ENCODE results near the gene TMEM242. TPM values are rescaled to one million over a fixed set of nuclear protein-coding genes. Genes with fewer than 3 reads are reported as not detected.

TMEM242 gene
- total RNA-seq, 1 experiment from 2014 or later = 8.7 TPM

DNA sequence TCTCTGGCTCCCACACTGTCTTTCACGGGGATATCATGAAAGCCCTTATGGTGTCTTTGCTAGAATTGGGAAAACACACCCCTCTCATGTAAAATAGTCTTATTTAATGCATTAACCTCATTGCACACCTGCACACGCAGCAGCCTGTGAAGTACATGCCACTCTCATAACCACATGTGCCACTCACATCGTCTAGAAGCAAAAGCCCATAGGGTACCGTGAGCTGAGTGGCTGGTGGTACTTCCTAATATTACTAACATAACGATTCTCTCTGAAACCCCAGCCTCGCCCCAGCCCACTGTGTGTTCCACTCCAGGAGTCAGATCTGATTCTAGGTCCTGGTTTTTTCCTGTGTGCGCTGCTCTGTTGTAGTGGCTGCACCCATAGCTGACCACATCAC is 9.5 kb upstream of the TMEM242 start:
- ATAC-seq (no peak), DNase-seq (ENCODE audit: low spot score) (no peak)
- Mint-ChIP-seq H3K4me1 (no peaks in the 10 kb centered on the region), H3K9me3 (no peaks in the 10 kb centered on the region), H3K4me3 (no peak overlapping the region), H3K27ac (no peak overlapping the region), H3K27me3 (ENCODE audit: low read depth) (peaks cover 2% of the 10 kb centered on the region; the same call in 1 of the 2 replicates), H3K36me3 (no peaks in the 10 kb centered on the region)
- POLR2A ChIA-PET = interaction anchor here (0.6 to 3.4 kb wide), 2 partner anchors 9 to 96 kb away, joined by 3 to 12 read pairs; partner anchors contain the start of gene TMEM242
- TF ChIP-seq GABPB1 (CRISPR knock-in tag; IDR thresholded peaks at IDR 0.05) (no peak), ETV6 (CRISPR knock-in tag; IDR thresholded peaks at IDR 0.05) (no peak), OVOL2 (CRISPR knock-in tag; IDR thresholded peaks at IDR 0.05; ENCODE audit: borderline replicate concordance) (no peak), MYBL2 (CRISPR knock-in tag; IDR thresholded peaks at IDR 0.05) (no peak), E2F5 (CRISPR knock-in tag; IDR thresholded peaks at IDR 0.05) (no peak), GRHL2 (CRISPR knock-in tag; IDR thresholded peaks at IDR 0.05; ENCODE audit: insufficient replicate concordance, severe bottlenecking) (no peak), ELF4 (CRISPR knock-in tag; IDR thresholded peaks at IDR 0.05; ENCODE audit: low read depth) (no peak), ZNF396 (CRISPR knock-in tag; IDR thresholded peaks at IDR 0.05; ENCODE audit: borderline replicate concordance) (no peak), SOX15 (CRISPR knock-in tag; IDR thresholded peaks at IDR 0.05) (no peak), NR2C2 (CRISPR knock-in tag; IDR thresholded peaks at IDR 0.05) (no peak), ZNF138 (CRISPR knock-in tag; conservative IDR thresholded peaks at IDR 0.05) (no peak), STAT6 (CRISPR knock-in tag; conservative IDR thresholded peaks at IDR 0.05; ENCODE audit: low read depth) (no peak), NR3C1 (CRISPR knock-in tag; conservative IDR thresholded peaks at IDR 0.05; ENCODE audit: low read depth) (no peak), SMAD4 (CRISPR knock-in tag; IDR thresholded peaks at IDR 0.05) (no peak), TCF7 (CRISPR knock-in tag; IDR thresholded peaks at IDR 0.05; ENCODE audit: low read depth) (no peak), ARID4B (CRISPR knock-in tag; IDR thresholded peaks at IDR 0.05; ENCODE audit: borderline replicate concordance) (no peak), NFE2L1 (CRISPR knock-in tag; IDR thresholded peaks at IDR 0.05) (no peak), HMGA2 (CRISPR knock-in tag; IDR thresholded peaks at IDR 0.05) (no peak), MLX (CRISPR knock-in tag; IDR thresholded peaks at IDR 0.05) (no peak)
- TF ChIP-seq, protein P1, sequence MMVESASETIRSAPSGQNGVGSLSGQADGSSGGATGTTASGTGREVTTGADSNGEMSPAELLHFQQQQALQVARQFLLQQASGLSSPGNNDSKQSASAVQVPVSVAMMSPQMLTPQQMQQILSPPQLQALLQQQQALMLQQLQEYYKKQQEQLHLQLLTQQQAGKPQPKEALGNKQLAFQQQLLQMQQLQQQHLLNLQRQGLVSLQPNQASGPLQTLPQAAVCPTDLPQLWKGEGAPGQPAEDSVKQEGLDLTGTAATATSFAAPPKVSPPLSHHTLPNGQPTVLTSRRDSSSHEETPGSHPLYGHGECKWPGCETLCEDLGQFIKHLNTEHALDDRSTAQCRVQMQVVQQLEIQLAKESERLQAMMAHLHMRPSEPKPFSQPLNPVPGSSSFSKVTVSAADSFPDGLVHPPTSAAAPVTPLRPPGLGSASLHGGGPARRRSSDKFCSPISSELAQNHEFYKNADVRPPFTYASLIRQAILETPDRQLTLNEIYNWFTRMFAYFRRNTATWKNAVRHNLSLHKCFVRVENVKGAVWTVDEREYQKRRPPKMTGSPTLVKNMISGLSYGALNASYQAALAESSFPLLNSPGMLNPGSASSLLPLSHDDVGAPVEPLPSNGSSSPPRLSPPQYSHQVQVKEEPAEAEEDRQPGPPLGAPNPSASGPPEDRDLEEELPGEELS (CRISPR knock-in tag; IDR thresholded peaks at IDR 0.05) = no peak
- CTCF ChIA-PET = interaction anchor here (3.7 to 4.3 kb wide), 2 partner anchors 8 to 18 kb away, joined by 17 to 45 read pairs; partner anchors contain the start of gene TMEM242
